Pancreas (tissue), 10 donors: Measurements from ENCODE around the gene FGD5. TPM values are rescaled to one million over a fixed set of nuclear protein-coding genes. Genes with fewer than 3 reads are reported as not detected.

ENCODE experiments used
- ATAC-seq, 4 donors: fragments of 200-7000 bp; cut with Tn5 transposase; one replicate each; pipeline versions ENCODE4 v1.8.0 to v1.9.1; 2020; ENCODE audit warnings: mild to moderate bottlenecking in 4 of 4, moderate library complexity in 4 of 4
- DNase-seq, 6 donors: peaks; one replicate each; pipeline ENCODE4 v3.0.0-alpha.2; 2020
- FAIRE-seq: peaks from 2 replicates; lab custom pipeline; 2012; peaks lifted over from hg19 to GRCh38; lab: Jason Lieb, UNC
- H3K27ac ChIP-seq, 4 donors: fragments of 200-600 bp; sonication (generic); 1 replicate in 3 of 4; 2 replicates in 1 of 4; pipeline versions ENCODE4 v1.5.0 to v1.8.0; 2020
- H3K27me3 ChIP-seq, 4 donors: fragments of 200-600 bp; one replicate each; pipeline ENCODE4 v1.8.0; 2021
- H3K36me3 ChIP-seq, 3 donors: fragments of 200-600 bp; sonication (generic) in 1 of 3; one replicate each; pipeline versions ENCODE4 v1.5.0 to v1.8.0; 2020 to 2021
- H3K4me1 ChIP-seq, 3 donors: fragments of 200-600 bp; one replicate each; pipeline ENCODE4 v1.8.0; 2021
- H3K4me3 ChIP-seq, 4 donors: fragments of 200-600 bp; sonication (generic) in 2 of 4; one replicate each; pipeline versions ENCODE4 v1.5.0 to v1.8.0; 2020 to 2021
- H3K9me3 ChIP-seq, 4 donors: fragments of 200-600 bp; one replicate each; pipeline ENCODE4 v1.8.0; 2021
- CTCF ChIP-seq, 4 donors: fragments of 200-600 bp; sonication (generic) in 3 of 4; IDR thresholded peaks; one replicate each; pipeline versions ENCODE4 v1.5.0 to v1.8.0; 2021; ENCODE audit warnings: antibody characterized with exemption in 4 of 4
- WGBS, 2 donors: extraction: QIAGEN DNeasy Blood & Tissue Kit; methylation state at CpG; one replicate each; pipeline ENCODE4 v1.1.7; 2013; 5-methylcytosine and 5-hydroxymethylcytosine counted together
- intact Hi-C, 3 donors: fragments of 100-400 bp; cut with DNase I; formaldehyde crosslinking; loops; one replicate each; pipeline versions ENCODE4 v1.11.1 to v1.14.2; 2022
- polyA plus RNA-seq, 2 donors: library from polyadenylated mRNA; stranded (reverse); fragments of 200-250 nt; gene quantifications; one replicate each; pipeline ENCODE4 v1.2.3, GENCODE V29; 2013
- total RNA-seq, 6 donors: library from RNA; stranded (reverse); fragmentation: NEBNext Ultra II Directional in 4 of 6; extraction: Animal tissue kit (Norgen Biotek cat#: 25700) in 4 of 6; gene quantifications; one replicate each; pipeline versions ENCODE4 v1.2.1 to v1.2.4, GENCODE V29; 2021 to 2023
- donor health status: healthy with polysubstance abuse.
- donor health status: DM: no; HTN: no; CAD: no; lungs with moderate emphysema.
- donor health status: DM: no; HTN: no; CAD: no.
- donor health status: control.
- donor health status: control.
- donor health status: Bipolar disorder and iron deficiency.
- donor health status: DM: yes; HTN: yes; CAD: no.
- donor health status: DM: no; HTN: no; CAD: no.
- donor health status: DM: no; HTN: no; CAD: no.
- donor health status: DM: yes; HTN: yes; CAD: no.

FGD5 gene
- total and polyA plus RNA-seq, 8 donors = 2.2 to 7.1 (median 3.3) TPM

GRCh38 chr3:14824646-14825045 is 5.9 kb downstream of the FGD5 start:
- 51 to 66% methylated on average over 2 of the region's 2 CpGs for WGBS, 2 donors
- no peak overlapping the region for H3K4me3 ChIP-seq

GRCh38 chr3:14826069-14826468 is 7.3 kb downstream of the FGD5 start:
- H3K4me1 ChIP-seq = no peaks in the 10 kb centered on the region
- no peak for TF ChIP-seq CTCF (IDR thresholded peaks at IDR 0.05)
- intact Hi-C loops = no loop called here
- FAIRE-seq = no peak
- WGBS, 2 donors = 59% methylated on average over 4 of the region's 4 CpGs
- ATAC-seq = no peak
- no peaks in the 10 kb centered on the region for H3K27me3 ChIP-seq
- no peaks in the 10 kb centered on the region for H3K36me3 ChIP-seq
- no peak for DNase-seq
- no peak overlapping the region for H3K4me3 ChIP-seq
- H3K27ac ChIP-seq = no peak overlapping the region
- no peaks in the 10 kb centered on the region for H3K9me3 ChIP-seq

More at GRCh38 chr3:14824646-14825045, 5.9 kb downstream of the FGD5 start:
- no peaks in the 10 kb centered on the region for H3K27me3 ChIP-seq
- no peaks in the 10 kb centered on the region for H3K4me1 ChIP-seq
- DNase-seq = no peak
- no peak overlapping the region for H3K27ac ChIP-seq
- intact Hi-C loops = no loop called here
- TF ChIP-seq CTCF (IDR thresholded peaks at IDR 0.05) = no peak
- ATAC-seq = no peak
- H3K36me3 ChIP-seq = no peaks in the 10 kb centered on the region
- no peaks in the 10 kb centered on the region for H3K9me3 ChIP-seq
- no peak for FAIRE-seq

- Histone ChIP-seq H3K27ac (no peak overlapping the region), H3K4me3 (no peak overlapping the region), H3K27me3 (no peaks in the 10 kb centered on the region), H3K36me3 (no peaks in the 10 kb centered on the region), H3K4me1 (no peaks in the 10 kb centered on the region), H3K9me3 (no peaks in the 10 kb centered on the region)
- intact Hi-C loops = no loop called here
- FAIRE-seq (no peak), DNase-seq (no peak), ATAC-seq (no peak)
- 52 to 54% methylated on average over 8 of the region's 8 CpGs for WGBS, 2 donors
- TF ChIP-seq CTCF (IDR thresholded peaks at IDR 0.05) = no peak
Observed at GRCh38 chr3:14827776-14828175, 9.0 kb downstream of the FGD5 start.

GRCh38 chr3:14829811-14830210 is 11.0 kb downstream of the FGD5 start:
- ATAC-seq = no peak
- Histone ChIP-seq H3K27me3 (no peaks in the 10 kb centered on the region), H3K4me3 (no peak overlapping the region), H3K36me3 (no peaks in the 10 kb centered on the region), H3K4me1 (no peaks in the 10 kb centered on the region), H3K9me3 (no peaks in the 10 kb centered on the region), H3K27ac (no peak overlapping the region)
- no peak for FAIRE-seq
- DNase-seq = no peak
- WGBS, 2 donors = 28 to 40% methylated on average over 5 of the region's 5 CpGs
- intact Hi-C loops = no loop called here
- no peak for TF ChIP-seq CTCF (IDR thresholded peaks at IDR 0.05)

- no peak for DNase-seq
- no peaks in the 10 kb centered on the region for H3K27me3 ChIP-seq
- no peaks in the 10 kb centered on the region for H3K4me1 ChIP-seq
- TF ChIP-seq CTCF (IDR thresholded peaks at IDR 0.05) = no peak
- H3K36me3 ChIP-seq = no peaks in the 10 kb centered on the region
- intact Hi-C loops = no loop called here
- no peak for ATAC-seq
- no peak overlapping the region for H3K27ac ChIP-seq
- H3K9me3 ChIP-seq = no peaks in the 10 kb centered on the region
- H3K4me3 ChIP-seq = no peak overlapping the region
- FAIRE-seq = no peak
- WGBS, 2 donors = 50 to 54% methylated on average over 8 of the region's 8 CpGs
Observed at GRCh38 chr3:14831916-14832450, 13.2 kb downstream of the FGD5 start.
